SK-N-SH (cell line): ENCODE measurements around the gene NRCAM. TPM values are rescaled to one million over a fixed set of nuclear protein-coding genes. Genes with fewer than 3 reads are reported as not detected.

Experiments used
- CTCF ChIA-PET: fragments of 300-600, 350-600 bp; formaldehyde crosslinking; extraction: SDS; loops from one replicate; lab custom pipeline; 2021; lab: Yijun Ruan, JAX
- POLR2A ChIA-PET: fragments of 350-600 bp; sonication (Branson Sonifier 250); formaldehyde crosslinking; extraction: SDS; loops from one replicate; lab custom pipeline; 2020; ENCODE audit warnings: antibody characterized with exemption, inconsistent platforms; lab: Yijun Ruan, JAX
- DNase-seq: peaks from one replicate; pipeline ENCODE4 v3.0.0; 2012
- H2AFZ ChIP-seq: fragments of 200-600 bp; sonication (generic); 2 replicates; pipeline ENCODE4 v1.8.1; 2016; ENCODE audit warnings: antibody characterized with exemption, mild to moderate bottlenecking, low read depth
- H3F3A ChIP-seq: fragments of 200-600 bp; sonication (generic); replicated peaks from 2 replicates; pipeline ENCODE3; 2016; ENCODE audit warnings: antibody characterized with exemption, mild to moderate bottlenecking; ENCODE audit not compliant: insufficient read depth
- H3K27ac ChIP-seq, 2 experiments: fragments of 200-500 bp in 1 of 2; fragments of 200-600 bp in 1 of 2; sonication (Bioruptor generic) in 1 of 2; sonication (generic), shearing (Covaris generic) in 1 of 2; 2 replicates each; pipeline versions ENCODE4 v1.5.1 to v1.6.1; 2014 to 2016; ENCODE audit warnings: low read depth in 2 of 2, inconsistent platforms in 1 of 2, low read length in 1 of 2, mild to moderate bottlenecking in 1 of 2, mixed read lengths in 1 of 2
- H3K27me3 ChIP-seq: fragments of 200-600 bp; sonication (generic), shearing (Covaris generic); 2 replicates; pipeline ENCODE4 v1.6.1; 2016; ENCODE audit warnings: mixed run types; ENCODE audit not compliant: insufficient read depth
- H3K36me3 ChIP-seq, 2 experiments: fragments of 200-500 bp in 1 of 2; fragments of 200-600 bp in 1 of 2; sonication (Bioruptor generic) in 1 of 2; sonication (generic) in 1 of 2; replicated peaks in 1 of 2; 2 replicates each; pipeline versions ENCODE3 to v1.5.1; 2014 to 2016; ENCODE audit warnings: low read length in 1 of 2, mild to moderate bottlenecking in 1 of 2; ENCODE audit not compliant: insufficient read depth in 2 of 2, control insufficient read depth in 1 of 2
- H3K4me1 ChIP-seq, 2 experiments: fragments of 200-500 bp in 1 of 2; fragments of 200-600 bp in 1 of 2; sonication (Bioruptor generic) in 1 of 2; sonication (generic), shearing (Covaris generic) in 1 of 2; 2 replicates each; pipeline versions ENCODE4 v1.5.1 to v1.6.1; 2014 to 2016; ENCODE audit warnings: low read depth in 1 of 2, low read length in 1 of 2, mixed run types in 1 of 2; ENCODE audit not compliant: insufficient read depth in 2 of 2, control insufficient read depth in 1 of 2
- H3K4me2 ChIP-seq: fragments of 200-600 bp; sonication (generic), shearing (Covaris generic); 2 replicates; pipeline ENCODE4 v1.6.1; 2017; ENCODE audit warnings: mixed run types
- H3K4me3 ChIP-seq, 2 experiments: fragments of 200-500 bp in 1 of 2; fragments of 200-600 bp in 1 of 2; sonication (Bioruptor generic) in 1 of 2; sonication (generic), shearing (Covaris generic) in 1 of 2; 2 replicates each; pipeline versions ENCODE4 v1.5.1 to v1.8.1; 2014 to 2016; ENCODE audit warnings: low read depth in 2 of 2, inconsistent platforms in 1 of 2, low read length in 1 of 2, mild to moderate bottlenecking in 1 of 2, mixed read lengths in 1 of 2, moderate library complexity in 1 of 2
- H3K79me2 ChIP-seq: fragments of 200-600 bp; sonication (generic); 2 replicates; pipeline ENCODE4 v1.8.1; 2017; ENCODE audit warnings: mild to moderate bottlenecking; ENCODE audit not compliant: insufficient read depth
- H3K9ac ChIP-seq: fragments of 200-600 bp; sonication (generic); 2 replicates; pipeline ENCODE4 v1.6.1; 2017; ENCODE audit warnings: mixed run types
- H3K9me2 ChIP-seq: fragments of 200-600 bp; sonication (generic); 2 replicates; pipeline ENCODE4 v1.6.1; 2017; ENCODE audit warnings: mixed run types
- H3K9me3 ChIP-seq: fragments of 200-600 bp; sonication (generic); 2 replicates; pipeline ENCODE4 v1.6.1; 2017; ENCODE audit warnings: mixed run types, mild to moderate bottlenecking, moderate library complexity
- H4K20me1 ChIP-seq: fragments of 200-600 bp; sonication (generic); 2 replicates; pipeline ENCODE4 v1.6.1; 2017; ENCODE audit warnings: mild to moderate bottlenecking, mixed run types; ENCODE audit not compliant: insufficient read depth
- EP300 ChIP-seq, 2 experiments: IDR thresholded peaks; 2 replicates each; pipeline versions ENCODE4 v1.4.0 to v1.6.1; 2012; ENCODE audit warnings: borderline replicate concordance in 1 of 2, low read depth in 1 of 2, low read length in 1 of 2
- FOSL2 ChIP-seq: IDR thresholded peaks from 2 replicates; pipeline ENCODE4 v1.4.0; 2012; ENCODE audit warnings: low read depth, mild to moderate bottlenecking, moderate library complexity, borderline replicate concordance
- FOXM1 ChIP-seq: IDR thresholded peaks from 2 replicates; pipeline ENCODE4 v1.4.0; 2012; ENCODE audit warnings: low read depth, mild to moderate bottlenecking
- JUND ChIP-seq: IDR thresholded peaks from 2 replicates; pipeline ENCODE4 v1.4.0; 2012
- RAD21 ChIP-seq: IDR thresholded peaks from 2 replicates; pipeline ENCODE4 v1.6.1; 2012; ENCODE audit warnings: mild to moderate bottlenecking, low read length
- RFX5 ChIP-seq: IDR thresholded peaks from 2 replicates; pipeline ENCODE4 v1.6.1; 2012; ENCODE audit warnings: mild to moderate bottlenecking, improper control_type of control experiment, low read length
- RXRA ChIP-seq: IDR thresholded peaks from 2 replicates; pipeline ENCODE4 v1.4.0; 2012; ENCODE audit warnings: low read depth, mild to moderate bottlenecking, borderline replicate concordance
- SIN3A ChIP-seq: IDR thresholded peaks from 2 replicates; pipeline ENCODE4 v1.6.1; 2012; ENCODE audit warnings: low read depth, mild to moderate bottlenecking, low read length, moderate library complexity, borderline replicate concordance
- TAF1 ChIP-seq: IDR thresholded peaks from 2 replicates; pipeline ENCODE4 v1.6.1; 2012; ENCODE audit warnings: low read depth, mild to moderate bottlenecking, low read length, moderate library complexity, borderline replicate concordance
- TCF12 ChIP-seq: IDR thresholded peaks from 2 replicates; pipeline ENCODE4 v1.4.0; 2012
- WGBS: methylation state at CpG from one replicate; pipeline ENCODE4 v1.1.6; 2017; ENCODE audit warnings: low lambda C conversion rate; 5-methylcytosine and 5-hydroxymethylcytosine counted together
- polyA plus RNA-seq, 3 experiments: library from polyadenylated mRNA; depleted of rRNA; stranded (reverse); fragments of >200 nt; gene quantifications; 2 replicates each; pipeline ENCODE4 v1.2.3, GENCODE V29; 2012
- TF ChIP-seq, protein P1 (sequence below): IDR thresholded peaks from 2 replicates; pipeline ENCODE4 v1.4.0; 2012; ENCODE audit warnings: low read depth, borderline replicate concordance
- TF ChIP-seq, protein P2 (sequence below): fragments of 150-350 bp; IDR thresholded peaks from 2 replicates; pipeline ENCODE4 v1.6.1; 2017; ENCODE audit warnings: antibody characterized with exemption, low read length, low read depth, borderline replicate concordance

The NRCAM gene
- polyA plus RNA-seq, 1 of the 3 experiments (the other 2 are of a cell fraction): 1.1 TPM

DNA sequence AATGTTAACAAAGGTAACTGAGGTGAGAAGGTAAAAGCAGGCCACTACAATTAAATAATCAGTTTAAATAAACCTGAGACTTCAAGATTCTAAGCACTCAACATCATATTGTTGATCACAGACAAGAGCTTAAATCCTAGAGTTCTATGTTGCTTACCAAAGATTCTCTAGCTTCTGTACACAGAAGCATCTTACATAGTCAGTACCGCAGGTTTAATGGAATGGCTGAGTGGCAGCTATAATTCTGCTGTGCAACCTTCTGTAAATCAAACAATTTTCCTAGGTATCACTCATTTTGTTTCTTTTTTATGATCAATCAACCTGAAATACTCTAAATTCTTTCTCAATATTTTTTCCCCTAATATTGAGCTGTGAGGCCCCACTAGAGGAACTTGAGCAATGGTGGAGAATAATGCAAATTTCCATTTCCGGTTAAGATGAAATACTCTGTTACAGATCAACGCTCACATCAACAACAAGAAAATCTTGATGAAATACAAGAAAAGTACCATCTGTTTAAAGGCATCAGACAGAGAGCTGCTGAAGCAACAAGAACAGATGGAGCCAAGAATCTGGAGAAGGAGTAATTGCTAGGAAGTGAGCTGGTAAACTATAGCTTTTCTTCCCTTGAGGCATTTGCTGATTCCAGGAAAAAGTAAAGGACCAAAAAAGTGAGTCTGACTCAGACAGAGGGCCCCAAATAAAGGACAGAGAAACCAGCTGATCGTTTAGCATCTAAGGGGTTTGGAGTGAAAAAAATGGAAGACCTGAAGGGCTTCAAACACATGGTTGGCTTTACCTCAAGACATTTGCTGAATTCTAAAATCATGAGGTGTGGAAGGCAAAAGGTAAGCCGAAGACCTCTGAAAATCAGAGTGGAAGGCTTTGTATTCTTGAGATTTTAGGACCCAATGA, 47.1 kb upstream of the NRCAM start:
- Histone ChIP-seq H3K27ac (no peak overlapping the region), H3K4me1 (no peaks in the 10 kb centered on the region), H3K9ac (no peak overlapping the region), H3K79me2 (peaks cover 27% of the 10 kb centered on the region; the same call in 1 of the 2 replicates), H4K20me1 (no peaks in the 10 kb centered on the region), H3K9me3 (no peaks in the 10 kb centered on the region), H3K36me3 (peaks cover 27 to 31% of the 10 kb centered on the region in 2 experiments), H3K27me3 (no peaks in the 10 kb centered on the region), H3K9me2 (no peaks in the 10 kb centered on the region), H3K4me3 (no peak overlapping the region), H2AFZ (no peak overlapping the region), H3K4me2 (no peak overlapping the region), H3F3A (no peaks in the 10 kb centered on the region)
- WGBS: 95% methylated on average over 5 of the region's 5 CpGs
- no peak for TF ChIP-seq JUND
- no peak for TF ChIP-seq SIN3A
- no peak for TF ChIP-seq EP300 (IDR thresholded peaks at IDR 0.05; ENCODE audit: borderline replicate concordance in 1 of 2, low read depth in 1 of 2, low read length in 1 of 2)
- TF ChIP-seq, protein P1, sequence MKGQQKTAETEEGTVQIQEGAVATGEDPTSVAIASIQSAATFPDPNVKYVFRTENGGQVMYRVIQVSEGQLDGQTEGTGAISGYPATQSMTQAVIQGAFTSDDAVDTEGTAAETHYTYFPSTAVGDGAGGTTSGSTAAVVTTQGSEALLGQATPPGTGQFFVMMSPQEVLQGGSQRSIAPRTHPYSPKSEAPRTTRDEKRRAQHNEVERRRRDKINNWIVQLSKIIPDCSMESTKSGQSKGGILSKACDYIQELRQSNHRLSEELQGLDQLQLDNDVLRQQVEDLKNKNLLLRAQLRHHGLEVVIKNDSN: no peak
- no peak for TF ChIP-seq RFX5
- TF ChIP-seq, protein P2, sequence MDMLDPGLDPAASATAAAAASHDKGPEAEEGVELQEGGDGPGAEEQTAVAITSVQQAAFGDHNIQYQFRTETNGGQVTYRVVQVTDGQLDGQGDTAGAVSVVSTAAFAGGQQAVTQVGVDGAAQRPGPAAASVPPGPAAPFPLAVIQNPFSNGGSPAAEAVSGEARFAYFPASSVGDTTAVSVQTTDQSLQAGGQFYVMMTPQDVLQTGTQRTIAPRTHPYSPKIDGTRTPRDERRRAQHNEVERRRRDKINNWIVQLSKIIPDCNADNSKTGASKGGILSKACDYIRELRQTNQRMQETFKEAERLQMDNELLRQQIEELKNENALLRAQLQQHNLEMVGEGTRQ: no peak
- TF ChIP-seq FOXM1: no peak
- no peak for TF ChIP-seq TAF1
- no peak for TF ChIP-seq RAD21
- no peak for DNase-seq
- POLR2A ChIA-PET: no interaction called here
- CTCF ChIA-PET: interaction anchor here (0.8 to 2.1 kb wide), 7 partner anchors 19 to 357 kb away, joined by 3 to 6 read pairs (median 5); no protein-coding TSS in a partner anchor

DNA sequence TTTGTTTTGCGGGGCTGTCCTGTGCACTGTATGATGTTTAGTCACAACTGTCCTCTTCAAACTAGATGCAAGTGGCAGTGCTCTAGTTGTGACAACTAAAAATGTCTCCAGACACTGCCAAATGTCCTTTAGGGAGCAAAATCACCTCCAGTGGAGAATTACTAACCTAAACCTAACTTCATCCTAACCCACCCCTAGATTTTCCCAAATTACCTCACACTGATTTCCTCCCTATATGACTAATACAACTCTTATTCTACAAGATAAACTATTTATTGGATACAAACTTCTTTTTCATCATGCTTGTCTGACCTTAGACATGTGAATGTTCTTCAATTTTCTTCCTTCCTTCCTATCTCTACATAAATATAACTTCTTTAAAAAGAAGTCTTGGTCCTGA, 43.3 kb upstream of the NRCAM start:
- H3K9me3 ChIP-seq: no peaks in the 10 kb centered on the region
- no peak overlapping the region for H3K9ac ChIP-seq
- no peak overlapping the region for H3K27ac ChIP-seq
- no peaks in the 10 kb centered on the region for H3K9me2 ChIP-seq
- TF ChIP-seq RXRA (no peak), FOSL2 (no peak), TCF12 (no peak)
- TF ChIP-seq, protein P1: no peak
- ChIA-PET POLR2A (no interaction called here), CTCF (interaction anchor here (1.6 to 3.9 kb wide), 3 partner anchors 12 to 316 kb away, joined by 9 to 33 read pairs (median 33); no protein-coding TSS in a partner anchor)
- WGBS: 97% methylated on average over 1 of the region's 1 CpG
- H3F3A ChIP-seq: peaks cover 8% of the 10 kb centered on the region
- no peaks in the 10 kb centered on the region for H4K20me1 ChIP-seq
- H3K79me2 ChIP-seq: peaks cover 2% of the 10 kb centered on the region; the same call in 1 of the 2 replicates
- no peak for DNase-seq
- no peak overlapping the region for H3K4me2 ChIP-seq
- H3K4me3 ChIP-seq: no peak overlapping the region
- no peaks in the 10 kb centered on the region for H3K4me1 ChIP-seq
- H3K36me3 ChIP-seq: peaks cover 37 to 40% of the 10 kb centered on the region in 2 experiments
- no peak overlapping the region for H2AFZ ChIP-seq
- no peaks in the 10 kb centered on the region for H3K27me3 ChIP-seq
